Neural progenitor cell (in vitro differentiated cells): Measurements from ENCODE around the gene GON4L. TPM values are rescaled to one million over a fixed set of nuclear protein-coding genes. Genes with fewer than 3 reads are reported as not detected.
"Not testable (repeated sequence)": the region's sequence is repeated elsewhere in the genome, so short reads cannot be mapped to it uniquely, and the experiment has no call there.

Experiments used
- DNase-seq: peaks from one replicate; pipeline ENCODE4 v3.0.0-alpha.2; 2016; ENCODE audit warnings: low spot score
- H2AFZ ChIP-seq: fragments of 200-600 bp; sonication (generic); replicated peaks from 2 replicates; pipeline ENCODE4 v1.6.1; 2016; ENCODE audit warnings: antibody characterized with exemption
- H3F3A ChIP-seq: fragments of 200-600 bp; sonication (generic); 2 replicates; pipeline ENCODE4 v1.6.1; 2016; ENCODE audit warnings: antibody characterized with exemption, low read depth
- H3K27ac ChIP-seq: fragments of 200-600 bp; sonication (generic); 2 replicates; pipeline ENCODE4 v1.5.1; 2016; ENCODE audit warnings: mild to moderate bottlenecking
- H3K27me3 ChIP-seq: fragments of 200-600 bp; sonication (generic); 2 replicates; pipeline ENCODE4 v1.6.1; 2016; ENCODE audit warnings: mild to moderate bottlenecking, moderate library complexity
- H3K36me3 ChIP-seq: fragments of 200-600 bp; sonication (generic); 2 replicates; pipeline ENCODE4 v1.5.1; 2016
- H3K4me1 ChIP-seq: fragments of 200-600 bp; sonication (generic); 2 replicates; pipeline ENCODE4 v1.6.1; 2016; ENCODE audit warnings: mixed run types
- H3K4me2 ChIP-seq: fragments of 200-600 bp; sonication (generic); 2 replicates; pipeline ENCODE4 v1.6.1; 2016
- H3K4me3 ChIP-seq: fragments of 200-600 bp; sonication (generic); 2 replicates; pipeline ENCODE4 v1.5.1; 2016
- H3K79me2 ChIP-seq: fragments of 200-600 bp; sonication (generic); 2 replicates; pipeline ENCODE4 v1.6.1; 2016; ENCODE audit warnings: low read depth
- H3K9ac ChIP-seq: fragments of 200-600 bp; sonication (generic); 2 replicates; pipeline ENCODE4 v1.6.1; 2016
- H3K9me3 ChIP-seq: fragments of 200-600 bp; sonication (generic); 2 replicates; pipeline ENCODE4 v1.5.1; 2016; ENCODE audit warnings: low read depth
- H4K20me1 ChIP-seq: fragments of 200-600 bp; sonication (generic); 2 replicates; pipeline ENCODE4 v1.6.1; 2016; ENCODE audit warnings: low read depth
- H3K27ac Mint-ChIP-seq: 3 replicates; pipeline ENCODE4 v1.8.0; 2021; ENCODE audit warnings: mixed read lengths
- H3K27me3 Mint-ChIP-seq: 2 replicates; pipeline ENCODE4 v1.8.0; 2022; ENCODE audit warnings: low read depth, mild to moderate bottlenecking, inconsistent platforms, moderate library complexity, mixed read lengths; ENCODE audit not compliant: insufficient read depth
- H3K36me3 Mint-ChIP-seq: 3 replicates; pipeline ENCODE4 v1.8.0; 2021; ENCODE audit warnings: mixed read lengths
- H3K4me1 Mint-ChIP-seq: 3 replicates; pipeline ENCODE4 v1.8.0; 2021; ENCODE audit warnings: mixed read lengths
- H3K4me3 Mint-ChIP-seq: 3 replicates; pipeline ENCODE4 v1.8.0; 2021; ENCODE audit warnings: mild to moderate bottlenecking, moderate library complexity, mixed read lengths
- H3K9me3 Mint-ChIP-seq: 3 replicates; pipeline ENCODE4 v1.8.0; 2020; ENCODE audit warnings: mixed read lengths
- CTCF ChIP-seq: fragments of 200-600 bp; sonication (generic); IDR thresholded peaks from 2 replicates; pipeline ENCODE4 v1.5.1; 2017; ENCODE audit warnings: antibody characterized with exemption, mild to moderate bottlenecking
- EZH2 ChIP-seq: fragments of 200-600 bp; sonication (generic); IDR thresholded peaks from 2 replicates; pipeline ENCODE4 v1.6.1; 2017; ENCODE audit warnings: antibody characterized with exemption, mild to moderate bottlenecking, moderate library complexity
- EZH2phosphoT487 ChIP-seq: fragments of 200-600 bp; sonication (generic); IDR thresholded peaks from 2 replicates; pipeline ENCODE4 v1.6.1; 2017; ENCODE audit warnings: antibody characterized with exemption
- total RNA-seq: library from RNA; depleted of rRNA; stranded (reverse); fragments of >200 nt; gene quantifications from 2 replicates; pipeline ENCODE4 v1.2.3, GENCODE V29; 2015; ENCODE audit warnings: low replicate concordance

GON4L gene
- total RNA-seq, 1 donor from 2014 or later = 31.4 TPM

GRCh38 chr1:155717041-155717440, 140.0 kb downstream of the GON4L start:
- H2AFZ ChIP-seq = no peak overlapping the region
- Mint-ChIP-seq H3K4me3 (no peak overlapping the region), H3K4me1 (peaks cover 5% of the 10 kb centered on the region), H3K9me3 (no peaks in the 10 kb centered on the region), H3K27me3 (no peaks in the 10 kb centered on the region), H3K27ac (no peak overlapping the region), H3K36me3 (peaks cover 6% of the 10 kb centered on the region)
- H3K79me2 ChIP-seq = no peaks in the 10 kb centered on the region
- H3K9me3 ChIP-seq = no peaks in the 10 kb centered on the region
- no peak overlapping the region for H3K4me3 ChIP-seq
- no peaks in the 10 kb centered on the region for H3K27me3 ChIP-seq
- no peak overlapping the region for H3K9ac ChIP-seq
- TF ChIP-seq EZH2 (no peak), CTCF (no peak), EZH2phosphoT487 (no peak)
- H4K20me1 ChIP-seq = no peaks in the 10 kb centered on the region
- H3K27ac ChIP-seq = no peak overlapping the region
- no peaks in the 10 kb centered on the region for H3F3A ChIP-seq
- H3K36me3 ChIP-seq = no peaks in the 10 kb centered on the region
- DNase-seq = no peak
- no peaks in the 10 kb centered on the region for H3K4me1 ChIP-seq
- no peak overlapping the region for H3K4me2 ChIP-seq

- H3K79me2 ChIP-seq = no peaks in the 10 kb centered on the region
- no peaks in the 10 kb centered on the region for H3K27me3 ChIP-seq
- H3K9ac ChIP-seq = no peak overlapping the region
- DNase-seq = no peak
- H3F3A ChIP-seq = no peaks in the 10 kb centered on the region
- peaks cover 5% of the 10 kb centered on the region for H3K4me1 Mint-ChIP-seq
- H3K4me3 ChIP-seq = no peak overlapping the region
- no peaks in the 10 kb centered on the region for H3K9me3 Mint-ChIP-seq
- no peaks in the 10 kb centered on the region for H3K9me3 ChIP-seq
- H3K4me2 ChIP-seq = no peak overlapping the region
- no peaks in the 10 kb centered on the region for H3K27me3 Mint-ChIP-seq
- H2AFZ ChIP-seq = no peak overlapping the region
- peaks cover 7% of the 10 kb centered on the region for H3K36me3 Mint-ChIP-seq
- no peaks in the 10 kb centered on the region for H3K4me1 ChIP-seq
- no peak overlapping the region for H3K27ac ChIP-seq
- H4K20me1 ChIP-seq = no peaks in the 10 kb centered on the region
- no peak overlapping the region for H3K4me3 Mint-ChIP-seq
- H3K36me3 ChIP-seq = no peaks in the 10 kb centered on the region
- H3K27ac Mint-ChIP-seq = no peak overlapping the region
- TF ChIP-seq EZH2 (no peak), EZH2phosphoT487 (no peak)
Measured at GRCh38 chr1:155715777-155716176, 141.2 kb downstream of the GON4L start.

GRCh38 chr1:155715056-155715455, 142.0 kb downstream of the GON4L start:
- H3K27me3 Mint-ChIP-seq, H3K36me3 Mint-ChIP-seq, DNase-seq, H3K27me3 ChIP-seq, H2AFZ ChIP-seq, H3K9me3 ChIP-seq, H3K79me2 ChIP-seq, H3K4me3 ChIP-seq, H3K4me1 Mint-ChIP-seq, H3K27ac ChIP-seq, H3K4me1 ChIP-seq, H3K36me3 ChIP-seq, H3K9me3 Mint-ChIP-seq, H3K4me3 Mint-ChIP-seq, H4K20me1 ChIP-seq, H3K4me2 ChIP-seq, H3K9ac ChIP-seq, H3F3A ChIP-seq, H3K27ac Mint-ChIP-seq: not testable (repeated sequence)

DNA sequence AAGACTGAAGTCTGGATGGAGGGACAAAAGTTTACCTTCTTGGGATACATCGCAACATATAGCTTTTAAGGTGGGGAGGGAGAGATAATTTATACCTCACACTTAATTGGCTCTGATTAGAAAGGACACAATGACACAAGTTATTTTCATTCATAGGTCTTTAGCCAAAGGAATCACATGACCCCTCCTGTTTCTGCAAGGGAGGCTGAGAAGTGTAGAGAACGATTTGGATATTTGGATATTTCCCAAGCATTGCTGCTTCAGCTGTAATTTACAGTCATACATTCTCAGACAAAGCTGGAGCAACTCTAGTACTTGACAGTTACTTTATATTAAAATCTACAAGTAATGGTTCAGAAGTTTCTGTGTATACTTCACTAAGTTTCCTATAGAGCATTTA, 143.9 kb downstream of the GON4L start:
- Mint-ChIP-seq H3K27ac (no peak overlapping the region), H3K36me3 (peaks cover 8% of the 10 kb centered on the region), H3K27me3 (no peaks in the 10 kb centered on the region), H3K9me3 (peaks cover 5% of the 10 kb centered on the region), H3K4me1 (no peaks in the 10 kb centered on the region), H3K4me3 (no peak overlapping the region)
- H2AFZ ChIP-seq = no peak overlapping the region
- H3K36me3 ChIP-seq = peaks cover 3% of the 10 kb centered on the region
- no peaks in the 10 kb centered on the region for H3K9me3 ChIP-seq
- TF ChIP-seq CTCF (no peak), EZH2phosphoT487 (no peak), EZH2 (no peak)
- H3K4me2 ChIP-seq = no peak overlapping the region
- DNase-seq = no peak
- peaks cover 12% of the 10 kb centered on the region for H3K79me2 ChIP-seq
- no peak overlapping the region for H3K4me3 ChIP-seq
- no peak overlapping the region for H3K27ac ChIP-seq
- H3F3A ChIP-seq = no peaks in the 10 kb centered on the region
- H3K4me1 ChIP-seq = no peaks in the 10 kb centered on the region
- no peak overlapping the region for H3K9ac ChIP-seq
- no peaks in the 10 kb centered on the region for H3K27me3 ChIP-seq
- H4K20me1 ChIP-seq = no peaks in the 10 kb centered on the region
